Hepatocyte (in vitro differentiated cells): Measurements from ENCODE around the gene KRT14. TPM values are rescaled to one million over a fixed set of nuclear protein-coding genes. Genes with fewer than 3 reads are reported as not detected.
"Not testable (repeated sequence)": the region's sequence is repeated elsewhere in the genome, so short reads cannot be mapped to it uniquely, and the experiment has no call there.

Experiments
- DNase-seq: peaks from one replicate; pipeline ENCODE4 v3.0.0-alpha.2; 2016; ENCODE audit warnings: low spot score
- H2AFZ ChIP-seq: fragments of 200-600 bp; sonication (generic); 2 replicates; pipeline ENCODE4 v1.6.0; 2016; ENCODE audit warnings: antibody characterized with exemption, mild to moderate bottlenecking
- H3K27ac ChIP-seq: fragments of 200-600 bp; sonication (generic); 2 replicates; pipeline ENCODE4 v1.5.1; 2016; ENCODE audit warnings: mild to moderate bottlenecking
- H3K27me3 ChIP-seq: fragments of 200-600 bp; sonication (generic); 2 replicates; pipeline ENCODE4 v1.6.1; 2016
- H3K36me3 ChIP-seq: fragments of 200-600 bp; sonication (generic); replicated peaks from 2 replicates; pipeline ENCODE4 v1.5.1; 2016; ENCODE audit warnings: low read depth; ENCODE audit not compliant: insufficient read depth
- H3K4me1 ChIP-seq: fragments of 200-600 bp; sonication (generic); 2 replicates; pipeline ENCODE4 v1.5.1; 2016; ENCODE audit warnings: mild to moderate bottlenecking, moderate library complexity; ENCODE audit not compliant: insufficient read depth
- H3K4me2 ChIP-seq: fragments of 200-600 bp; sonication (generic); 2 replicates; pipeline ENCODE4 v1.6.0; 2016
- H3K4me3 ChIP-seq: fragments of 200-600 bp; sonication (generic); 2 replicates; pipeline ENCODE4 v1.5.1; 2016; ENCODE audit warnings: mild to moderate bottlenecking
- H3K79me2 ChIP-seq: fragments of 200-600 bp; sonication (generic); 2 replicates; pipeline ENCODE4 v1.6.0; 2017; ENCODE audit warnings: mild to moderate bottlenecking
- H3K9me2 ChIP-seq: fragments of 200-600 bp; sonication (generic); replicated peaks from 2 replicates; pipeline ENCODE4 v1.6.0; 2017; ENCODE audit warnings: mild to moderate bottlenecking; ENCODE audit not compliant: insufficient read depth
- H3K9me3 ChIP-seq: fragments of 200-600 bp; sonication (generic); 2 replicates; pipeline ENCODE4 v1.5.1; 2016; ENCODE audit warnings: low read depth, mild to moderate bottlenecking
- H4K20me1 ChIP-seq: fragments of 200-600 bp; sonication (generic); 2 replicates; pipeline ENCODE4 v1.6.0; 2016; ENCODE audit warnings: mild to moderate bottlenecking; ENCODE audit not compliant: insufficient read depth, poor library complexity, severe bottlenecking
- EZH2 ChIP-seq: fragments of 200-600 bp; sonication (generic); IDR thresholded peaks from 2 replicates; pipeline ENCODE4 v1.6.1; 2016; ENCODE audit warnings: antibody characterized with exemption, mild to moderate bottlenecking, borderline replicate concordance
- EZH2phosphoT487 ChIP-seq: fragments of 200-600 bp; sonication (generic); IDR thresholded peaks from one replicate; pipeline ENCODE4 v1.6.1; 2018; ENCODE audit warnings: antibody characterized with exemption, mild to moderate bottlenecking, low read depth, moderate library complexity; ENCODE audit not compliant: unreplicated experiment, severe bottlenecking
- WGBS: methylation state at CpG from one replicate; pipeline ENCODE4 v1.1.6; 2016; ENCODE audit warnings: low lambda C conversion rate; ENCODE audit errors: missing lambda C conversion rate; 5-methylcytosine and 5-hydroxymethylcytosine counted together
- polyA plus RNA-seq: library from polyadenylated mRNA; unstranded; fragments of >200 nt; fragmentation: Nextera tagmentation; extraction: Ambion mirVana; gene quantifications from 2 replicates; pipeline ENCODE4 v1.2.1, GENCODE V29; 2016
- total RNA-seq: library from RNA; depleted of rRNA; stranded (reverse); fragments of >200 nt; gene quantifications from 2 replicates; pipeline ENCODE4 v1.2.3, GENCODE V29; 2014
- TF ChIP-seq, protein P1 (sequence below): fragments of 200-600 bp; sonication (generic); IDR thresholded peaks from 2 replicates; pipeline ENCODE4 v1.5.1; 2016; ENCODE audit warnings: antibody characterized with exemption, mild to moderate bottlenecking; ENCODE audit not compliant: poor library complexity

The KRT14 gene
- total and polyA plus RNA-seq, 2 experiments from 2014 or later: 0.33 to 1.9 TPM

DNA sequence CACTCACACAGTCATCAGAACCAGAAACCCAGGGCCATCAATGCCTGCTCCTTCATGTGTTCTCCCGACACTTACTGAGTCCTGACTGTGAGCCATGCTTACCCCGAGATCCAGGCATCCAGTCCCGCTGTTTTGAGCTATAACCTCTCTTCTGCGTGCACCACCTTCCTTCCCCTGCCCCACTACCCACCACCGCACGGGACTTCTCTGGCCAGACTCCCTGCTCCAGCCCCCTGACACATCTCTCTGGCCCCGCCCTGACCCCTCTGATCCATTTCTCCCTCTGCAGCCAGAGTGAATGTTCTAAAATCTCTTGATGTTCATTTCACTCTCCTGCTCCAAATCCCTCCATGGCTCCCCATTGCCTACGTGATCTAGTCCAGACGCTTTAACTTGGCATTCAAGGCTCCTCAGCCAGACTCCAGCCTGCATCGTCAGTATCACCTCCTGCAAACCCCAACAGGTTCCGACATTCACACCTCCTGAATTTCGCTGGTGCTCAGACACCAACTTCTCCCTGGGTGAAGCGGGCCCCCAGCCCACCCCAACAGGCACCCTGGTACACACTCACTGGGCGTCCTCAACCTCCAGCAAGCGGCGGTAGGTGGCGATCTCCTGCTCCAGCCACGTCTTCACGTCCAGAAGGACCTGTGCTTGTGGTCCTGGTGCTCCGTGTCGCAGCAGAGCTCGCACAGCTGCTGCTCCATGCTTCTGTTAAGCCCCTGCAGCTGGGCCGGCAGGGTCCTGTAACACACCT, 40.8 kb upstream of the KRT14 start:
- Histone ChIP-seq H3K27ac (no peak overlapping the region), H3K9me2 (no peaks in the 10 kb centered on the region), H4K20me1 (no peaks in the 10 kb centered on the region), H3K36me3 (no peaks in the 10 kb centered on the region), H2AFZ (no peak overlapping the region), H3K4me1 (peaks cover 7% of the 10 kb centered on the region), H3K79me2 (no peaks in the 10 kb centered on the region), H3K27me3 (no peaks in the 10 kb centered on the region), H3K9me3 (no peaks in the 10 kb centered on the region), H3K4me3 (no peak overlapping the region), H3K4me2 (no peak overlapping the region)
- no peak for DNase-seq
- 88% methylated on average over 23 of the region's 23 CpGs for WGBS
- TF ChIP-seq EZH2phosphoT487: no peak
- no peak for TF ChIP-seq EZH2
- TF ChIP-seq, protein P1, sequence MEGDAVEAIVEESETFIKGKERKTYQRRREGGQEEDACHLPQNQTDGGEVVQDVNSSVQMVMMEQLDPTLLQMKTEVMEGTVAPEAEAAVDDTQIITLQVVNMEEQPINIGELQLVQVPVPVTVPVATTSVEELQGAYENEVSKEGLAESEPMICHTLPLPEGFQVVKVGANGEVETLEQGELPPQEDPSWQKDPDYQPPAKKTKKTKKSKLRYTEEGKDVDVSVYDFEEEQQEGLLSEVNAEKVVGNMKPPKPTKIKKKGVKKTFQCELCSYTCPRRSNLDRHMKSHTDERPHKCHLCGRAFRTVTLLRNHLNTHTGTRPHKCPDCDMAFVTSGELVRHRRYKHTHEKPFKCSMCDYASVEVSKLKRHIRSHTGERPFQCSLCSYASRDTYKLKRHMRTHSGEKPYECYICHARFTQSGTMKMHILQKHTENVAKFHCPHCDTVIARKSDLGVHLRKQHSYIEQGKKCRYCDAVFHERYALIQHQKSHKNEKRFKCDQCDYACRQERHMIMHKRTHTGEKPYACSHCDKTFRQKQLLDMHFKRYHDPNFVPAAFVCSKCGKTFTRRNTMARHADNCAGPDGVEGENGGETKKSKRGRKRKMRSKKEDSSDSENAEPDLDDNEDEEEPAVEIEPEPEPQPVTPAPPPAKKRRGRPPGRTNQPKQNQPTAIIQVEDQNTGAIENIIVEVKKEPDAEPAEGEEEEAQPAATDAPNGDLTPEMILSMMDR: no peak

DNA sequence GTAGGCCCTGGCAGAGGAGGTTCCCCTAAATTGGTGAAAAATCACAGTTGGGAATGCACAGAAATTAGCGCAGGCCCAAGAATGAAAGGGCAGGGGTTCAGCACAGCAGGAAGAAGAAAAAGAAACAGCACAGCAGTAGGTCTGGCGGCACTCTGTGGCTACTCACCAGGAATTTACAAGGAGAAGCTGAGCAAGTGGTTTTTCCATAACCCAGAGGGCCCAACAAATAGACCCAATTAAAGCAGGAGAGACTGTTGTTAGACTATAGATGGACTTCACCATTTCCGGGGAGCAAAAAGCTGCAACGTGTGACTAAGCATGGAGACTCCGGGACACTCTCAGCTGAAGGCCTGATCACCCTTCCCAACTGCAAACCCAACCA, 40.2 kb upstream of the KRT14 start:
- not testable (repeated sequence) for H3K4me1 ChIP-seq, H3K27me3 ChIP-seq, H2AFZ ChIP-seq, H3K4me3 ChIP-seq, H3K9me2 ChIP-seq, H4K20me1 ChIP-seq, H3K36me3 ChIP-seq, H3K79me2 ChIP-seq, DNase-seq, H3K9me3 ChIP-seq, H3K27ac ChIP-seq, H3K4me2 ChIP-seq
- WGBS: 88% methylated on average over 5 of the region's 5 CpGs

DNA sequence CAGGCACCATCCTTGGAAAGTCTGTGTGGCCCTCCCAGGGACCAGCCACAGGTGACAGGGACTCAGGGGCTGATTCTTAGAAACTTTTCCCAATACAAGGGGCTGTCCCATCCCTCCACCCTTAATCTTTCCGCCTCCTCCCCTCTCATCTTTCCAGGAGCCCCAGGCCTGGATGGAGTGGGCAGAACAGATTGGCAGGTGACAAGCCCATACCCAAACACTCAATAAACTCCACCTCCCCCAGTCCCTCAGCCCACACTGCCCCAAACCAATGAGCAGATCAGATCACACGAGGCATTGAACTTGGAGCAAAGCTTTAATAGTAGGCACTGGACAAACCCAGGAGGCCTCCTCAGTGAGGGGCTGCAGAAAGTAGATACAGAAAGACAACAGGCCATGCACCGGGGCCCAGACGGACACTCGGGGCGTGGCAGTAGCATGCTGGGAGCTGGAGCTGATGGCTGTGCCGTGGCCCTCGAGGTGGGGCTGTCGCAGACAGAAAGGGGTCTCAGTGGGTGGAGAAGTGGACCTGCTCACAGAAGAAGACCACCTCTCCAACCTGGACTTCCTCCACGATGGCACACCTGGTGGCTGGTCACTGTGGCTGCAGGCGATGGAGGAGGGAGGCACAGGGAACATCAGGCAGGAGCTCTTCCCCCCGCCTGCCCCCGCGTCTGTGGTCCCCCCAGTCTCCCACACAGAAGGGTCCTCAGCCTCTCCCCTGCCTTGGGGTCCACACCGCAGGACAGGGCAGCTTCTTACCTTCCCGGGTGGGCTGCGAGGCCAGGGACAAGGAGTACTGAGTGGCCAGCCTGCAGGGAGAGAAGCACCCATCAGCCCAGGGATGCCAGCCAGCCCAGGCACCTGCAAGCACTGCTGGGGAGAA, 39.6 kb upstream of the KRT14 start:
- H3K4me3 ChIP-seq, H4K20me1 ChIP-seq, H3K4me2 ChIP-seq, H2AFZ ChIP-seq, H3K27me3 ChIP-seq, H3K36me3 ChIP-seq, DNase-seq, H3K27ac ChIP-seq, H3K79me2 ChIP-seq, H3K9me3 ChIP-seq, H3K4me1 ChIP-seq, H3K9me2 ChIP-seq: not testable (repeated sequence)
- WGBS: 93% methylated on average over 13 of the region's 17 CpGs

DNA sequence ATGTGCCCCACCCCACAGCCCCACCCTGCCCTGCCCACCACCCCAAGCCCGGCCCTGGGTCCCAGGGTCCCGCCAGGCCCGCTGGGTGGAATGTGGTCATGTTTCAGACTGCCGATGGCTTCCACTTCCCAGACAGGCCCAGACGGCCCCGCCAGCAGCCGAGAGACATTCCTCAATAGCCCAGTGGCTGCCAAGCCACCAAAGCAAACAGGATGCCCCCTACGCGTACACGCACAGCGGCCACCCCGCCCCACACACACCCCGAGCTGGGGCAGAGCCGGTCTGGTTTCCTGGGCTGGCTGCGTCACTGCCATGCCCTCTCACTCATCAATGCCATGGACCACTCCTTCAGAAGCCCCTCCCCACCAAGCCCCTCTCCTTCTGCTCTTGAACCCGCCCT, 38.9 kb upstream of the KRT14 start:
- no peak for DNase-seq
- 90% methylated on average over 16 of the region's 16 CpGs for WGBS
- no peaks in the 10 kb centered on the region for H3K27me3 ChIP-seq

More for the DNA sequence above, 38.9 kb upstream of the KRT14 start:
- no peaks in the 10 kb centered on the region for H3K9me3 ChIP-seq
- no peak overlapping the region for H3K4me2 ChIP-seq
- no peak overlapping the region for H3K27ac ChIP-seq
- H3K79me2 ChIP-seq: no peaks in the 10 kb centered on the region
- H2AFZ ChIP-seq: no peak overlapping the region
- H3K36me3 ChIP-seq: no peaks in the 10 kb centered on the region
- H3K4me3 ChIP-seq: no peak overlapping the region
- no peaks in the 10 kb centered on the region for H3K9me2 ChIP-seq
- H4K20me1 ChIP-seq: no peaks in the 10 kb centered on the region
- peaks cover 7% of the 10 kb centered on the region for H3K4me1 ChIP-seq
- TF ChIP-seq EZH2: no peak
- TF ChIP-seq, protein P1: no peak
- TF ChIP-seq EZH2phosphoT487: no peak
